ENCODE results near the gene CAMK2A.

The CAMK2A gene

GRCh38 chr5:150190503-150190979 lies 99.0 kb downstream of the CAMK2A start:
- H3K27ac ChIP-seq: no peak overlapping the region
- TF ChIP-seq CTCF (IDR thresholded peaks at IDR 0.05): no peak

GRCh38 chr5:150189728-150190502 lies 99.7 kb downstream of the CAMK2A start, which contains the start of gene SLC6A7:
SLC6A7 (plus strand) TSS chr5:150190062; CDS start chr5:150190328, 266 bp downstream.
- no peak within 1 kb of the TSS for H3K27ac ChIP-seq
- no peak for TF ChIP-seq ZFX (IDR thresholded peaks at IDR 0.05; ENCODE audit: borderline replicate concordance)
- no peak for TF ChIP-seq CTCF (IDR thresholded peaks at IDR 0.05)

GRCh38 chr5:150189326-150189725 lies 100.2 kb downstream of the CAMK2A start:
- TF ChIP-seq ZFX (IDR thresholded peaks at IDR 0.05; ENCODE audit: borderline replicate concordance) (no peak), CTCF (IDR thresholded peaks at IDR 0.05) (no peak)

GRCh38 chr5:150188146-150188842 lies 101.3 kb downstream of the CAMK2A start:
- no peak overlapping the region for H3K27ac ChIP-seq
- no peak for TF ChIP-seq ZFX (IDR thresholded peaks at IDR 0.05; ENCODE audit: borderline replicate concordance)
- no peak for TF ChIP-seq CTCF (IDR thresholded peaks at IDR 0.05)

More at GRCh38 chr5:150189326-150189725, 100.2 kb downstream of the CAMK2A start:
- no peak overlapping the region for H3K27ac ChIP-seq

GRCh38 chr5:150186897-150187296 lies 102.7 kb downstream of the CAMK2A start:
- no peak overlapping the region for H3K27ac ChIP-seq
- no peak for TF ChIP-seq ZFX (IDR thresholded peaks at IDR 0.05; ENCODE audit: borderline replicate concordance)
- TF ChIP-seq CTCF (IDR thresholded peaks at IDR 0.05): no peak

GRCh38 chr5:150186137-150186536 lies 103.4 kb downstream of the CAMK2A start:
- no peak overlapping the region for H3K27ac ChIP-seq
- TF ChIP-seq CTCF (IDR thresholded peaks at IDR 0.05) (no peak), ZFX (IDR thresholded peaks at IDR 0.05; ENCODE audit: borderline replicate concordance) (no peak)
